Kidney (tissue), 14 donors: ENCODE measurements around the gene RPTOR. TPM values are rescaled to one million over a fixed set of nuclear protein-coding genes. Genes with fewer than 3 reads are reported as not detected.

Experiments
- DNase-seq, 5 donors: peaks; one replicate each; pipeline ENCODE4 v3.0.0-alpha.2; 2013 to 2020
- FAIRE-seq: peaks from 2 replicates; lab custom pipeline; 2012; peaks lifted over from hg19 to GRCh38; lab: Jason Lieb, UNC
- H3K27ac ChIP-seq, 2 donors: one replicate each; pipeline ENCODE4 v1.7.0; 2013; ENCODE audit warnings: low read depth in 2 of 2, low read length in 2 of 2, inconsistent platforms in 1 of 2
- H3K27me3 ChIP-seq: one replicate; pipeline ENCODE4 v1.7.1; 2013; ENCODE audit warnings: low read length, inconsistent platforms; ENCODE audit not compliant: control insufficient read depth, insufficient read depth
- H3K36me3 ChIP-seq, 3 donors: one replicate each; pipeline versions ENCODE4 v1.7.0 to v1.7.1; 2013; ENCODE audit warnings: low read length in 3 of 3, control low read depth in 1 of 3, inconsistent platforms in 1 of 3; ENCODE audit not compliant: insufficient read depth in 3 of 3, control insufficient read depth in 2 of 3
- H3K4me1 ChIP-seq, 3 donors: one replicate each; pipeline versions ENCODE4 v1.7.0 to v1.7.1; 2013; ENCODE audit warnings: low read length in 3 of 3, inconsistent platforms in 1 of 3, low read depth in 1 of 3; ENCODE audit not compliant: control insufficient read depth in 2 of 3, insufficient read depth in 2 of 3
- H3K4me3 ChIP-seq, 3 donors: one replicate each; pipeline versions ENCODE4 v1.7.0 to v1.8.1; 2013; ENCODE audit warnings: low read length in 3 of 3, control low read depth in 1 of 3, inconsistent platforms in 1 of 3
- H3K9ac ChIP-seq, 3 donors: one replicate each; pipeline versions ENCODE4 v1.7.0 to v1.7.1; 2013; ENCODE audit warnings: low read length in 3 of 3, control low read depth in 1 of 3, inconsistent platforms in 1 of 3
- H3K9me3 ChIP-seq, 3 donors: one replicate each; pipeline versions ENCODE4 v1.7.0 to v1.7.1; 2013; ENCODE audit warnings: low read length in 3 of 3, control low read depth in 1 of 3, inconsistent platforms in 1 of 3; ENCODE audit not compliant: control insufficient read depth in 2 of 3, insufficient read depth in 1 of 3
- CTCF ChIP-seq: IDR thresholded peaks from 3 replicates; pipeline ENCODE4 v1.5.1; 2012; ENCODE audit warnings: mild to moderate bottlenecking, moderate library complexity, borderline replicate concordance; ENCODE audit not compliant: insufficient read depth; ENCODE audit errors: extremely low read depth
- intact Hi-C: fragments of 100-400 bp; cut with DNase I; formaldehyde crosslinking; loops from one replicate; pipeline ENCODE4 v1.11.1; 2022
- polyA plus RNA-seq: library from polyadenylated mRNA; stranded (reverse); fragments of 350-450 nt; fragmentation: Illumina TruSeq; extraction: RNeasy Lipid Tissue Mini Kit (QIAGEN cat#74804); gene quantifications from one replicate; pipeline ENCODE4 v1.2.3, GENCODE V29; 2014; ENCODE audit warnings: low read depth, low replicate concordance; ENCODE audit not compliant: insufficient read depth
- total RNA-seq: library from RNA; stranded (reverse); fragmentation: NEBNext Ultra II Directional; extraction: Animal tissue kit (Norgen Biotek cat#: 25700); gene quantifications from one replicate; pipeline ENCODE4 v1.2.1, GENCODE V29; 2021
- donor health status: control.
- donor health status: control.
- donor health status: control.
- donor health status: control.
- donor health status: control.
- donor health status: DM: yes; HTN: yes; CAD: no.
- donor health status: Normal renal cell carcinoma (clear cell type).

RPTOR gene
- total and polyA plus RNA-seq, 2 donors from 2014 or later: 5.5 to 37.6 TPM

- Histone ChIP-seq H3K4me1 (peaks cover 0 to 3% (median under 1%) of the 10 kb centered on the region in 3 donors), H3K9me3 (no peaks in the 10 kb centered on the region), H3K27me3 (no peaks in the 10 kb centered on the region), H3K4me3 (no peak overlapping the region), H3K36me3 (peaks cover 0 to 3% (median 0%) of the 10 kb centered on the region in 3 donors), H3K27ac (no peak overlapping the region), H3K9ac (no peak overlapping the region)
- no peak for TF ChIP-seq CTCF
- DNase-seq: peak in 1 of 5 donors; percentile 74
- FAIRE-seq: no peak
- intact Hi-C loops: no loop called here
Measured at GRCh38 chr17:80837711-80838110, 293.1 kb downstream of the RPTOR start.

- intact Hi-C loops: no loop called here
- TF ChIP-seq CTCF: no peak
- no peaks in the 10 kb centered on the region for H3K4me1 ChIP-seq
Measured at GRCh38 chr17:80838311-80839025, 293.8 kb downstream of the RPTOR start.

GRCh38 chr17:80839026-80839345 is 294.3 kb downstream of the RPTOR start:
- H3K36me3 ChIP-seq: peaks cover 0 to 4% (median 0%) of the 10 kb centered on the region in 3 donors
- H3K27me3 ChIP-seq: no peaks in the 10 kb centered on the region
- H3K4me3 ChIP-seq: no peak overlapping the region
- no peaks in the 10 kb centered on the region for H3K9me3 ChIP-seq
- DNase-seq: peak in 1 of 5 donors; percentile 47
- no peak overlapping the region for H3K9ac ChIP-seq
- TF ChIP-seq CTCF: no peak
- no peaks in the 10 kb centered on the region for H3K4me1 ChIP-seq
- no peak for FAIRE-seq
- intact Hi-C loops: no loop called here
- no peak overlapping the region for H3K27ac ChIP-seq

More at GRCh38 chr17:80838311-80839025, 293.8 kb downstream of the RPTOR start:
- H3K9ac ChIP-seq: no peak overlapping the region
- H3K36me3 ChIP-seq: peaks cover 0 to 4% (median 0%) of the 10 kb centered on the region in 3 donors
- no peaks in the 10 kb centered on the region for H3K27me3 ChIP-seq
- DNase-seq (peak in 1 of 5 donors; percentile 52), FAIRE-seq (no peak)
- no peak overlapping the region for H3K4me3 ChIP-seq
- H3K27ac ChIP-seq: no peak overlapping the region
- no peaks in the 10 kb centered on the region for H3K9me3 ChIP-seq
